Mesendoderm (in vitro differentiated cells): ENCODE measurements around the gene TRIM4.
A peak's percentile ranks its signal among the peaks of the same experiment; 100 is the strongest.
"Not testable (repeated sequence)": the region's sequence is repeated elsewhere in the genome, so short reads cannot be mapped to it uniquely, and the experiment has no call there.

Source experiments
- DNase-seq: peaks from one replicate; pipeline ENCODE4 v3.0.0; 2013
- H2AK5ac ChIP-seq: 2 replicates; pipeline ENCODE4 v1.6.1; 2013; ENCODE audit warnings: low read length, inconsistent platforms
- H2BK120ac ChIP-seq: 2 replicates; pipeline ENCODE4 v1.6.1; 2013; ENCODE audit warnings: low read depth, mild to moderate bottlenecking, low read length, moderate library complexity, mixed read lengths
- H2BK15ac ChIP-seq: replicated peaks from 2 replicates; pipeline ENCODE4 v1.6.1; 2013; ENCODE audit warnings: low read depth, mild to moderate bottlenecking, moderate library complexity
- H2BK5ac ChIP-seq: 2 replicates; pipeline ENCODE4 v1.6.1; 2013; ENCODE audit warnings: low read length, inconsistent platforms
- H3K18ac ChIP-seq: 2 replicates; pipeline ENCODE4 v1.6.1; 2013; ENCODE audit warnings: mild to moderate bottlenecking, low read length, mixed read lengths
- H3K23ac ChIP-seq: one replicate; pipeline ENCODE4 v1.6.1; 2013; ENCODE audit warnings: low read length
- H3K27ac ChIP-seq: 2 replicates; pipeline ENCODE4 v1.5.1; 2013; ENCODE audit warnings: low read depth, mild to moderate bottlenecking, inconsistent platforms, low read length, moderate library complexity
- H3K27me3 ChIP-seq: 2 replicates; pipeline ENCODE4 v1.6.1; 2013; ENCODE audit warnings: low read length, control low read depth, mild to moderate bottlenecking, inconsistent platforms; ENCODE audit not compliant: insufficient read depth, poor library complexity
- H3K36me3 ChIP-seq: 2 replicates; pipeline ENCODE4 v1.6.1; 2013; ENCODE audit warnings: low read length, inconsistent platforms; ENCODE audit not compliant: control insufficient read depth, insufficient read depth
- H3K4ac ChIP-seq: one replicate; pipeline ENCODE4 v1.6.1; 2013; ENCODE audit warnings: low read depth, mild to moderate bottlenecking, low read length, moderate library complexity
- H3K4me1 ChIP-seq: 2 replicates; pipeline ENCODE4 v1.6.1; 2013; ENCODE audit warnings: low read depth, low read length, inconsistent platforms; ENCODE audit not compliant: control insufficient read depth
- H3K4me2 ChIP-seq: 2 replicates; pipeline ENCODE4 v1.6.1; 2013; ENCODE audit warnings: low read length
- H3K4me3 ChIP-seq: 2 replicates; pipeline ENCODE4 v1.5.1; 2013; ENCODE audit warnings: mild to moderate bottlenecking, low read length
- H3K56ac ChIP-seq: one replicate; pipeline ENCODE4 v1.6.1; 2013; ENCODE audit warnings: low read length
- H3K79me1 ChIP-seq: 2 replicates; pipeline ENCODE4 v1.6.1; 2013; ENCODE audit warnings: low read length, inconsistent platforms
- H3K79me2 ChIP-seq: 2 replicates; pipeline ENCODE4 v1.6.1; 2013; ENCODE audit warnings: mild to moderate bottlenecking, low read length; ENCODE audit not compliant: control insufficient read depth, insufficient read depth
- H3K9ac ChIP-seq: 2 replicates; pipeline ENCODE4 v1.6.1; 2013; ENCODE audit warnings: low read length, inconsistent platforms
- H4K5ac ChIP-seq: one replicate; pipeline ENCODE4 v1.6.1; 2013; ENCODE audit warnings: low read length
- H4K8ac ChIP-seq: one replicate; pipeline ENCODE4 v1.6.1; 2013; ENCODE audit warnings: low read depth, mild to moderate bottlenecking, control low read depth, low read length, moderate library complexity
- WGBS: extraction: QIAGEN DNeasy Blood & Tissue Kit; methylation state at CpG from one replicate; pipeline ENCODE4 v1.1.7; 2013; ENCODE audit warnings: low lambda C conversion rate, missing lambda C conversion rate; ENCODE audit not compliant: insufficient coverage; ENCODE audit errors: extremely low coverage; 5-methylcytosine and 5-hydroxymethylcytosine counted together

Gene TRIM4

GRCh38 chr7:99943641-99944496 lies 24.5 kb upstream of the TRIM4 start:
- no peak overlapping the region for H3K4me2 ChIP-seq
- H4K5ac ChIP-seq = no peak overlapping the region
- no peaks in the 10 kb centered on the region for H3K79me1 ChIP-seq
- H3K27ac ChIP-seq = no peak overlapping the region
- no peak overlapping the region for H3K23ac ChIP-seq
- H3K79me2 ChIP-seq = no peaks in the 10 kb centered on the region
- no peak overlapping the region for H2AK5ac ChIP-seq
- H2BK5ac ChIP-seq = no peak overlapping the region
- H3K4ac ChIP-seq = no peak overlapping the region
- no peak overlapping the region for H4K8ac ChIP-seq
- peak; percentile 59 for DNase-seq
- H3K56ac ChIP-seq = peak overlapping the region; percentile 57
- no peak overlapping the region for H3K9ac ChIP-seq
- no peak overlapping the region for H3K4me3 ChIP-seq
- H2BK120ac ChIP-seq = no peak overlapping the region
- H2BK15ac ChIP-seq = no peak overlapping the region
- H3K18ac ChIP-seq = no peak overlapping the region
- no CpG with 5 or more reads among the region's 14 CpGs for WGBS
- no peaks in the 10 kb centered on the region for H3K36me3 ChIP-seq
- H3K4me1 ChIP-seq = peaks cover 2% of the 10 kb centered on the region
- no peaks in the 10 kb centered on the region for H3K27me3 ChIP-seq

GRCh38 chr7:99938296-99938695 lies 19.0 kb upstream of the TRIM4 start:
- no peak overlapping the region for H3K9ac ChIP-seq

GRCh38 chr7:99935009-99935408 lies 15.7 kb upstream of the TRIM4 start:
- not testable (repeated sequence) for H3K4me3 ChIP-seq, H3K23ac ChIP-seq, H2BK5ac ChIP-seq, H2AK5ac ChIP-seq, H2BK15ac ChIP-seq, H4K5ac ChIP-seq, H3K27ac ChIP-seq, H2BK120ac ChIP-seq, H3K79me2 ChIP-seq, H3K4me2 ChIP-seq, H3K4ac ChIP-seq, H3K27me3 ChIP-seq, H4K8ac ChIP-seq, H3K79me1 ChIP-seq, DNase-seq, H3K9ac ChIP-seq, H3K18ac ChIP-seq, H3K56ac ChIP-seq, H3K36me3 ChIP-seq, H3K4me1 ChIP-seq
- no CpG with 5 or more reads among the region's 4 CpGs for whole genome bisulfite sequencing

More at GRCh38 chr7:99938296-99938695, 19.0 kb upstream of the TRIM4 start:
- Histone ChIP-seq H3K4ac (no peak overlapping the region), H4K8ac (no peak overlapping the region), H3K4me3 (no peak overlapping the region), H2BK120ac (no peak overlapping the region), H3K23ac (no peak overlapping the region), H3K27me3 (no peaks in the 10 kb centered on the region), H3K79me2 (no peaks in the 10 kb centered on the region), H3K79me1 (no peaks in the 10 kb centered on the region), H2AK5ac (no peak overlapping the region), H3K18ac (no peak overlapping the region), H3K27ac (no peak overlapping the region), H2BK15ac (no peak overlapping the region), H3K4me2 (no peak overlapping the region), H3K4me1 (no peaks in the 10 kb centered on the region), H4K5ac (no peak overlapping the region), H3K36me3 (no peaks in the 10 kb centered on the region), H3K56ac (no peak overlapping the region), H2BK5ac (no peak overlapping the region)
- no peak for DNase-seq
- WGBS = no CpG with 5 or more reads among the region's 2 CpGs

- Histone ChIP-seq H3K4me2 (no peak overlapping the region), H3K4ac (no peak overlapping the region), H3K79me1 (no peaks in the 10 kb centered on the region), H3K56ac (no peak overlapping the region), H3K23ac (no peak overlapping the region), H3K79me2 (no peaks in the 10 kb centered on the region), H2BK15ac (no peak overlapping the region), H3K4me3 (no peak overlapping the region), H4K5ac (no peak overlapping the region), H3K27ac (no peak overlapping the region), H3K4me1 (no peaks in the 10 kb centered on the region), H3K9ac (no peak overlapping the region), H3K27me3 (no peaks in the 10 kb centered on the region), H3K18ac (no peak overlapping the region), H2AK5ac (no peak overlapping the region), H2BK5ac (no peak overlapping the region), H3K36me3 (no peaks in the 10 kb centered on the region), H4K8ac (no peak overlapping the region), H2BK120ac (no peak overlapping the region)
- no CpG with 5 or more reads among the region's 3 CpGs for WGBS
- DNase-seq = no peak
These were observed 11.0 kb upstream of the TRIM4 start for GRCh38 chr7:99930376-99930775.

GRCh38 chr7:99929730-99930053 lies 10.4 kb upstream of the TRIM4 start:
- Histone ChIP-seq H3K4me1 (no peaks in the 10 kb centered on the region), H4K8ac (no peak overlapping the region), H3K79me1 (no peaks in the 10 kb centered on the region), H3K18ac (no peak overlapping the region), H2BK5ac (no peak overlapping the region), H3K27me3 (no peaks in the 10 kb centered on the region), H3K9ac (peak overlapping the region; percentile 18), H3K56ac (no peak overlapping the region), H3K27ac (no peak overlapping the region), H3K23ac (no peak overlapping the region), H2AK5ac (no peak overlapping the region), H2BK120ac (no peak overlapping the region), H3K4me3 (no peak overlapping the region), H3K36me3 (no peaks in the 10 kb centered on the region), H3K79me2 (no peaks in the 10 kb centered on the region), H3K4ac (no peak overlapping the region), H3K4me2 (no peak overlapping the region), H4K5ac (no peak overlapping the region), H2BK15ac (no peak overlapping the region)
- WGBS = no CpG with 5 or more reads among the region's 2 CpGs
- DNase-seq = no peak
